Upper lobe of right lung (tissue), 1 donor: ENCODE data around the gene SALL2. TPM values are rescaled to one million over a fixed set of nuclear protein-coding genes. Genes with fewer than 3 reads are reported as not detected.

Source experiments
- ATAC-seq: fragments of 200-7000 bp; cut with Tn5 transposase; one replicate; pipeline ENCODE4 v1.9.1; 2020; ENCODE audit warnings: mild to moderate bottlenecking, moderate library complexity
- DNase-seq: peaks from one replicate; pipeline ENCODE4 v3.0.0-alpha.2; 2020
- H3K27ac ChIP-seq: fragments of 200-600 bp; one replicate; pipeline ENCODE4 v1.8.0; 2022
- H3K27me3 ChIP-seq: fragments of 200-600 bp; one replicate; pipeline ENCODE4 v1.8.0; 2022; ENCODE audit warnings: mild to moderate bottlenecking
- H3K36me3 ChIP-seq: fragments of 200-600 bp; one replicate; pipeline ENCODE4 v1.8.0; 2022
- H3K4me1 ChIP-seq: fragments of 200-600 bp; one replicate; pipeline ENCODE4 v1.8.0; 2022
- H3K4me3 ChIP-seq: fragments of 200-600 bp; one replicate; pipeline ENCODE4 v1.8.0; 2022; ENCODE audit warnings: mild to moderate bottlenecking
- H3K9me3 ChIP-seq: fragments of 200-600 bp; one replicate; pipeline ENCODE4 v1.8.0; 2022
- CTCF ChIP-seq: fragments of 200-600 bp; IDR thresholded peaks from one replicate; pipeline ENCODE4 v1.8.0; 2022; ENCODE audit warnings: antibody characterized with exemption
- intact Hi-C: fragments of 100-400 bp; cut with DNase I; formaldehyde crosslinking; loops from one replicate; pipeline ENCODE4 v1.11.0; 2022
- total RNA-seq: library from RNA; stranded (reverse); fragmentation: NEBNext Ultra II Directional; extraction: Animal tissue kit (Norgen Biotek cat#: 25700); gene quantifications from one replicate; pipeline ENCODE4 v1.2.1, GENCODE V29; 2021
- donor health status: DM: no; HTN: yes; CAD: no; lungs with severe emphysema.

SALL2 gene
- total RNA-seq, 1 donor from 2014 or later = 8.1 TPM

GRCh38 chr14:21539189-21539940, 13.2 kb upstream of the SALL2 start:
- H3K27me3 ChIP-seq = peaks cover 32% of the 10 kb centered on the region
- no peak overlapping the region for H3K27ac ChIP-seq
- H3K4me1 ChIP-seq = no peaks in the 10 kb centered on the region
- H3K4me3 ChIP-seq = no peak overlapping the region
- intact Hi-C loops = no loop called here
- H3K9me3 ChIP-seq = no peaks in the 10 kb centered on the region
- no peak for TF ChIP-seq CTCF
- ATAC-seq (no peak), DNase-seq (no peak)
- no peaks in the 10 kb centered on the region for H3K36me3 ChIP-seq

- DNase-seq (no peak), ATAC-seq (no peak)
- Histone ChIP-seq H3K36me3 (no peaks in the 10 kb centered on the region), H3K4me3 (peak overlapping the region; percentile 35), H3K27me3 (peaks cover 35% of the 10 kb centered on the region), H3K4me1 (no peaks in the 10 kb centered on the region), H3K27ac (no peak overlapping the region), H3K9me3 (no peaks in the 10 kb centered on the region)
- TF ChIP-seq CTCF = no peak
- intact Hi-C loops = no loop called here
Observed at GRCh38 chr14:21537090-21537424, 10.9 kb upstream of the SALL2 start.

GRCh38 chr14:21536418-21537089, 10.4 kb upstream of the SALL2 start:
- DNase-seq (no peak), ATAC-seq (peak; percentile 46)
- Histone ChIP-seq H3K36me3 (no peaks in the 10 kb centered on the region), H3K4me1 (no peaks in the 10 kb centered on the region), H3K9me3 (no peaks in the 10 kb centered on the region), H3K27me3 (peaks cover 35% of the 10 kb centered on the region), H3K4me3 (peak overlapping the region; percentile 35), H3K27ac (no peak overlapping the region)
- no peak for TF ChIP-seq CTCF
- intact Hi-C loops = no loop called here

GRCh38 chr14:21535545-21536417, 9.6 kb upstream of the SALL2 start:
- no peak for TF ChIP-seq CTCF
- Histone ChIP-seq H3K4me1 (no peaks in the 10 kb centered on the region), H3K27ac (no peak overlapping the region), H3K36me3 (no peaks in the 10 kb centered on the region), H3K9me3 (no peaks in the 10 kb centered on the region), H3K4me3 (no peak overlapping the region), H3K27me3 (peaks cover 35% of the 10 kb centered on the region)
- ATAC-seq (no peak), DNase-seq (no peak)
- intact Hi-C loops = no loop called here

GRCh38 chr14:21534576-21534975, 8.4 kb upstream of the SALL2 start:
- DNase-seq = no peak
- TF ChIP-seq CTCF = no peak
- intact Hi-C loops = no loop called here

More at GRCh38 chr14:21534576-21534975, 8.4 kb upstream of the SALL2 start:
- Histone ChIP-seq H3K9me3 (no peaks in the 10 kb centered on the region), H3K4me1 (no peaks in the 10 kb centered on the region), H3K36me3 (no peaks in the 10 kb centered on the region), H3K27ac (no peak overlapping the region), H3K27me3 (peaks cover 35% of the 10 kb centered on the region), H3K4me3 (no peak overlapping the region)
- peak; percentile 24 for ATAC-seq
